GM18870 (cell line): ENCODE results near the gene CADM4.
"Not testable (repeated sequence)": the region's sequence is repeated elsewhere in the genome, so short reads cannot be mapped to it uniquely, and the experiment has no call there.

Experiments used
- ATAC-seq: cut with Tn5 transposase; IDR thresholded peaks from one replicate; pipeline ENCODE4 v1.9.1; 2021; ENCODE audit warnings: moderate library complexity; ENCODE audit not compliant: unreplicated experiment

The CADM4 gene

DNA sequence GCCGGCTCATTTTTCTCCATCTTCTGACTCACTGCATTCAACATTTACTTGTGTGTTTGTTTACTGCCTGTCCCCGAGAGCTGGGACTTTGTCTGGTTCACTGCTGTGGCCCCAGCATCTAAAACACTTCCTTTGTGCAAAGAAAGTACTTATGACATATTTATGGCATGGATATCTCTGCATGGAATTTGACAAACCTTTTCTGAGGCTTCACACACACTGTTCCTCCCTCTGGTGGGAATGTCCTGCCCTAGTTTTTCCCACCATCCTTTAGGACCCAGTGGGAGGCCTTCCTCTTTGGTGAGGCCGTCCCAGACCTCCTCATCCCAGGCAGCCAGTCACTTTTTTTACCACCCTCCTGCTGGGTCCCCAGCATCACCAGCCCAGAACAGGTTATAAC lies 29.2 kb downstream of the CADM4 start:
- ATAC-seq, result no peak

DNA sequence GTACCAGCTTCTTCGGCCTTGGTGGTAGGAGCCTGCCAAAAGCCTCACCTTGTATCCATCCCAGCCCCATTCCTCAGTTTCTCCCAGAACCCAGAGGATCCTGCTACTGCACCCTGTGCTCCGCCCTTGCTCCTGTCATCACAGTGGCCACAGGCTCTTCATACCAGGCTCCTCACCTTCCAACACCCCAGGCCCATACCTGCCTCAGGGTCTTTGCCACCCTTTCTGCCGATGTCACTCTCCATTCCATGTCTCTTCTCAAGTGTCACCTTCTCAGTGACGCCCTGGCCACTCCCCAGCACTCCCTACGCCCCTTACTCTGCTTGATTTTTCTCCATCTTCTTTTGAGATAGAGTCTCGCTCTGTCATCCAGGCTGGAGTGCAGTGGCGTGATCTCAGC lies 29.8 kb downstream of the CADM4 start:
- no peak for ATAC-seq

GRCh38 chr19:43607238-43608205 lies 32.1 kb downstream of the CADM4 start:
- ATAC-seq, result no peak

DNA sequence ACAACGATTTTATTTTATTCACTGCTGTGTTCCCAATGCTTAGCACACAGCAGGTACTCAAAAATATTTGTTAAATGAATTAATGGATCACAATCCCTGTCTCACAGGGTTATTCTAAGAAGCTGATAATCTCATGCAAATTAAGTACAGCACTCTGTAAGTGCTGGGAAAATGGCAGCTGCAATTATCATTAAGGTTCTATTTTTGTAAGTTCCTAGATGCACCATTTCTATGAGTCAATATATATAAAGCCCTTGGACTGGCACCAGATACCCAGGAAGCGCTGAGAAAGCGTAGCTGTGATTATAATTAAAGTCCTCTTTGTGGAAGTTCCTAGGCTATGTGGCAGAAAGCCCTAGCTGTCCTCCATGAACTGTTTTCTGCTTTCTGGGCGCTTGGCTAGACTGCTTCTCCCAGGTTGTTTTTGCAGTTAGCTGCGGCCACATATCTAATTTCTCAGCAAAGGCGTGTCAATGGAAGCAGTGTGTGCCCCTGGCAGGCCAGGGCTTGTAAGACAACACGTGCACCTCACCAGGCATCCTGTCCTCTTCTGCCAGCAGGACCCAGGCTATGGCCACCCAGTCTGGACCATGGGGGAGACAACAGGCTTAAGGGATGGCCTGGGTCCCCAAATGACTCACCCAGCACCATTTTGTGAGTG lies 33.0 kb downstream of the CADM4 start:
- ATAC-seq, result no peak

GRCh38 chr19:43605875-43606568 lies 33.6 kb downstream of the CADM4 start:
- no peak for ATAC-seq

DNA sequence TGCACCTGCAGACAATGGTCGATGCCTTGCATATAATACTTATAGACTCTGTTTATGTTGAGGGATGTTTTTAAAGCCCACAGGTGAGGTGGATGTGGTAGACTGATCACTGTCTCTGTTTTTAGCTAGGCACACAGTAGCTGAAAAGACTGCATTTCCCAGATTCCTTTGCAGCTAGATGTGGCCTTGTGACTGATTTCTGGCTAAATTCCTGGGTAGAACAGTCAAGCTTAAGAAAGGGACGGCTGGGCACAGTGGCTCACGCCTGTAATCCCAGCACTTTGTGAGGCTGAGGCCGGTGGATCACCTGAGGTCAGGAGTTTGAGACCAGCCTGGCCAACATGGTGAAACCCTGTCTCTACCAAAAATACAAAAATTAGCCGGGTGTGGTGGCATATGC lies 39.3 kb downstream of the CADM4 start:
- not testable (repeated sequence) for ATAC-seq

DNA sequence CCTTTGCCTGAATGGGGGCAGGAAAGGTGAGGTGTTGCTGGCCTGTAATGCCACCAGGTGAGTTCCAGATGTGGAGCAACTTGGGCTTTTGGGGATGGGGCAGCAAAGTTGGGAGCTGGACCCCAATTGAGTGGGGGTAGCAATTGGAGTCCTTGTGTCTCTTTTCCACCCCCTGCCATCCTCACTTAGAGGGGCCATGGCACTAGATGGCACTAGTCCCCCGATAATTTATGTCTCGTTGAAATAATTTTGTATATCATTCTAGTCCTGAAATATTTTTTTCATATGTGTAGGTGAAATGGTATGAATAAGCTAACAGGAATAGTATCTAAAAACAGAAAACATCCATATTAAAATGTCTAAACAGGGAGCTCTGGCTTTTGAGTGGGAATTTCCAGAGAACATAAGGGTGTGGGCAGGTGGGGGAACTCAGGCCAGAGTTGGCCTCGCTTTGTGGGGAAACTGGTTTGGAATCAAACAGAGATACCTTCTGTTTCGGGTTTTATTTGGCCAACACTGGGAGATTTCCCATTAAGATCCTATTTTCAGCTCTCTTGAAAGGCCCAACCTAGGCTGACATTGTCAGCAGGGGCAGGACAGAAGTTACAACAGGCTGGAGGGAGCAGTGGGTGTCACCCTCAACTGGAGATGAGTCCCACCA lies 39.9 kb downstream of the CADM4 start:
- no peak for ATAC-seq

GRCh38 chr19:43598445-43599240 lies 41.0 kb downstream of the CADM4 start:
- ATAC-seq, result no peak

DNA sequence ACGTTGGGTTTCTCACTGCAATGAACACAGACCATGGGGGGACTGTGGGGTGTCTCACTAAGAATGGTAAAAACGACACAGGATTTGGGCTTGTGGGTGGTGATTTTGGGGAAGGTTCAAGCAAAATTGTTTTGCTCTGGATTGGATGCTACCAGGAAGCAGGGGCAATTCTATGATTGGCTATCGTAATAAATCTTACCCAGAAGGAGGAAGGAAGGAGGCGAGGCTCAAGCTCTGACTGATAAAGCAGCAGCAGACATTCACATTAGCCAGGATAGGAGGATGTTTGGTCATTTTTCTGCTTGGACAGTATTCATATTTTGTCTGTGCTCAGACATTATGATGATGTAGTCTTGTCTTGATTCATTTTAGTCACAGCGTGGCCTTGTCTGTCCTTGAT lies 41.8 kb downstream of the CADM4 start:
- ATAC-seq, result no peak

DNA sequence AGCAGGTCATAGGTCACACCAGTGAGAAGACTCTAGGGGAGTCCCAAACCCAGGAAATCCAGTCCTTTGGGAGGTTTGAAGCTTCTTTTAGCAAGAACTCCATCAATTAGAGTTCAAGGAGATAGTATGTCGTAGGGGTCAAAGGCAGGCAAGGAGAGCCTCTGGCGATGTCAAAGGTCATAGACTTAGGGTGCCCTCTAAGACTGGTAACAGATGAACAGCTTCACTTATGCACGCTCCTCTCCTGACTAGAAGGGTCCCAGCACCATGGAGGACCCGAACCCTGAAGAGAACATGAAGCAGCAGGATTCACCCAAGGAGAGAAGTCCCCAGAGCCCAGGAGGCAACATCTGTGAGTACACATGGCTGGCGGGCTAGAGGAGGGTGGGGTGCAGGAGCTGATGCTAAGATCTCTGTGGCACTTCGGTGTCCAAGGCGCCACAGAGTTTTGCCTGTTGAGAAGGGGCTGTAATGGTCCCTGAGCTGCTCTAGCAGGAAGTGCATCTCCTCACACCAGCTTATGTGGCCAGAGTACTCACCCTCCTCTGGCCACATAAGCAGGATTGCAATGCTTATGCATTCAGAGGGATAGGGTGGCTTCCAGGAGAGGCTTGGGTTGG lies 42.7 kb downstream of the CADM4 start:
- ATAC-seq, result no peak

DNA sequence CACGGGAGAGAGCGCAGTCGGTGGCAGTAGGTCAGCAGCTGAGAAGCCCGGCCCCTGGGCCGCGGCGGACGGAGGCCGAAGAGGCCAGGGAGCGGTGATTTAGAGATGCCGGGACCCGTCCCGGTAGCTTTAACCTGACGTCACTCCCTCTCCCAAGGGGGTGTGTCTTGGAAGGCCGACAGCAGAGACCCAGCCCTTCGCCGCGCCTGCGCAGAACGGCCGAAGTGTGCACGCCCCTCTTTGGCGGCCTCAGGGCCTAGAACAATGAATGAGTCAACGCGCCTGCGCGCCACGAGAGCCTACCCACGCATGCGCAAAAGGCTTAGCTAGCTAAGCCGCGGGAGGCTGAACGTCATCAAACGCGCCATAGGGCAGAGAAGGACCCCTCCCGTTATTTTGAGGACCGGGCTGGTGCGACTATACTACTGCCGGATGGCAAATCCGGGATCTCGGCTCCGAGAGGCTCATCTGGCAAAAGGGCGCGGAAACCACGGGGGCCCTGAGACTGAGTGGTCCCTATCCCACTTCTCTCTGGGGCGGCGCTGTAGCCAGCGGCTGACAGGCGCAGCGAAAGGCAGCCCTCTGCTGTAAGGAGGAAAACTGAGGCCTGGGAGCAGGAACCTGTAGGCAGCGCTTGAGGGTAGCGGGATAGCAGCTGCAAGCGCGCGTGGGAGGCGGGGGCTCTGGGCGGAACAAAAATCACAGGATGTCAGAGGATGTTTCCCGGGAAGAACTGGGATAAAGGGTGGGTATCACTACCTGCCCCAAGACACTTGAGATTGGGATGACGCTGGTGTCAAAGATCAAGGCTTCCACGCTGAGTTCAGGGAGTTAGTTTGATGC lies 43.4 kb downstream of the CADM4 start, which contains the start of the genes IRGQ and ZNF576:
IRGQ (minus strand) TSS at position 136 of the 843 bp plus-strand sequence. CDS start 796 bp downstream, outside the sequence.
ZNF576 (plus strand) TSS at position 597 of the 843 bp plus-strand sequence. CDS start 514 bp downstream, outside the sequence.
- peak; percentile 82 for ATAC-seq

DNA sequence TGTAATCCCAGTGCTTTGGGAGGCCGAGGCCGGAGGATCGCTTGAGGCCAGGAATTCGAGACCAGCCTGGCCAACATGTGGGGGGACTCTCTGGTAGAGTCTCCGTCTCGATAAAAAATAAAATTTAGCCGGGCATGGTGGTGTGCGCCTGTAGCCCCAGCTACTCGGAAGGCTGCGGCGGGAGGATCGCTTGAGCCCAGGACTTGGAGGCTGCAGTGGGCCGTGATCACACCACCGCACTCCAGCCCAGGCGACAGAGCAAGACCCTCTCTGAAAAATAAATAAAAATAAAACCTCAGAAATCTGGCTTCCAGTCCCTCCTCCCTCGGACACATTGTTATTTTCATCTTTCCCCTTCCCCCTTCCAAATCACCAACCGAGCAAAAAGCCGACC lies 44.0 kb downstream of the CADM4 start:
- peak; percentile 7 for ATAC-seq

- no peak for ATAC-seq
Measured at GRCh38 chr19:43594710-43595604, 44.7 kb downstream of the CADM4 start.

DNA sequence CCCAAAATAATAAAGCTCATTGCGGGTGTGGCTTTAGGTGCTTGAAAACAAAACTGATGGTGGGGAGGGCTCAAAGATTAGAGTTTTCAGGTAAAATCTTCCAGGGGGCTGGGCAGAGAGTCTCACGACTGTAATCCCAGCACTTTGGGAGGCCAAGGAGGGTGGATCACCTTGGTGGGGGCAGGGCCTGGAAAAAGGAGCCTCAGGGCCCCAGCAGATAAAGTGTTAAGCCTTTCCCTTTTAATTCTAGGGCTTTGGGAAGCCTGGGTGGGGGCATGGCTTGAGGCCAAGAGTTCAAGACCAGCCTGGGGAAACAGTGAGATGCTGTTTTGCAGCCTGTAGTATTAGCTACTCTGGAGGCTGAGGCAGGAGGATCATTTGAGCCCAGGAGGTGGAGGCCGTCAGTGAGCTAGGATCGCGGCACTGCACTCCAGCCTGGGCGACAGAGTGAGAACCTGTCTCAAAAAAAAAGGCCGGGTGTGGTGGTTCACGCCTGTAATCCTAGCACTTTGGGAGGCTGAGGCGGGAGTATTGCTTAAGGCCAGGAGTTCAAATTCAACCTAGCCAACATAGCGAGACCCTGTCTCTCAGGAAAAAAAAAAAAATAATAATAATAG lies 45.5 kb downstream of the CADM4 start:
- no peak for ATAC-seq

GRCh38 chr19:43592800-43593350 lies 46.8 kb downstream of the CADM4 start:
- ATAC-seq, result no peak

DNA sequence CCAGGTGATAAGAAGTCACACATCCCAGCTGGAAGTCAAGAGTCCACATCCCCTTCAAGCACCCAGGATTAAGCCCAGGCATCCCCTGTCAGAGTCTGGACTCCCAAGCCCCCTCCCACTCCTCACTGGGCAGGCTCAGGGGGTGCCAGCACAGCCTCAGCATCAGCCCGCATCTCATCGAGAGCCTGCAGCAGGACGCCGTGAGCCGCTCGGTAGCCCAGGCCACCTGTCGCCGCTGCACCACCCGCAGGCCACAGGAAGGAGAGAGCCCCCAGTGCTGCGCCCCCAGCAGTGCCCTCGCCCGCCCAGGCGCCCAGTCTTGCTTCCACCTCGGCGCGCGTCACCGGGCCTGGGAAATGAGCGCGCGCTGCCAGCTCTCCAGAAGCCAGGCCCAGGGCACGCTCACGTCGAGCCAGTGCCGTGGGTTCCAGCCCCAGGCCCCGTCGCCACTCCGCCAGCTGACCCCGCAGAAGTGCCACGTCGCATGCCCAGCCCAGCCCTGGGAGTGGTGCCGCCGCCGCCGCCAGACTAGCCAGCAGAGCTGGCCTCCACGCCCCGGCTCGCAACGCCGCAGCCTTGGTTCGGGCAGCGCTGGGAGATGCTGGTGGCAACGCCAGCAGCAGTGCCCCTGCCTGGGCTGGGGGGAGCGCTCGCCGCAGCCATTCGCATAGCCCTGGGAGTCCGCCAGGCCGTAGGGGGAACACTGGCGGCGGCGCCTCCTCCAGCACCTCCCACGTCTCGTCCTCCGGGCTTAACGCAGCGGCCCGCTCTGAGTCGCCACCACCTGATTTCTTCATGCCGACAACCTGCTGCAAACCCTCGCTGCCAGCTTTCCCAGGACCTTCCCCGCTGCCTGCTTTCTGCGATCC lies 47.5 kb downstream of the CADM4 start:
- no peak for ATAC-seq
